ENCODE data around the gene MRPS17.
"Not testable (repeated sequence)": the region's sequence is repeated elsewhere in the genome, so short reads cannot be mapped to it uniquely, and the experiment has no call there.

The MRPS17 gene

DNA sequence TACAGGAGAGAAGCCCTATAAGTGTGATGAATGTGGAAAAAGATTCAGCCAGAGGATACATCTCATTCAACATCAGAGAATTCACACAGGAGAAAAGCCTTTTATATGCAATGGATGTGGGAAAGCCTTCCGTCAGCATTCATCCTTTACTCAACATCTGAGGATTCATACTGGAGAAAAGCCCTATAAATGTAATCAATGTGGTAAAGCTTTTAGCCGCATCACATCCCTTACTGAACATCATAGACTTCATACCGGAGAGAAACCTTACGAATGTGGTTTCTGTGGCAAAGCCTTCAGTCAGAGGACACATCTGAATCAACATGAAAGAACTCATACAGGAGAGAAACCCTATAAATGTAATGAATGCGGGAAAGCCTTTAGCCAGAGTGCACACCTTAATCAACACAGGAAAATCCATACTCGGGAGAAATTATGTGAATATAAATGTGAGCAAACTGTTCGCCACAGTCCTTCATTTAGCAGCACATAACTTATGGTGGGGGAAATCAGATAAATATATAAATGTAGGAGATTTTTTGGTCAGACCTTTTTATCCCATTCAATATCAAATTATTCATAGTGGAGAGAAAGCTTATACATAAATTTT is 12.1 kb upstream of the MRPS17 start:
- no peaks in the 10 kb centered on the region for H3K79me2 ChIP-seq (ENCODE audit: control insufficient read depth, low read length)
- no peak overlapping the region for H3K27ac ChIP-seq (ENCODE audit: low read depth, low read length)
- no peaks in the 10 kb centered on the region for H3K27me3 ChIP-seq (ENCODE audit: control insufficient read depth, low read length)
- H3K4me2 ChIP-seq (ENCODE audit: low read length) = no peak overlapping the region
- H3K4me3 ChIP-seq (ENCODE audit: low read length) = no peak overlapping the region
- H3F3A ChIP-seq (ENCODE audit: control insufficient read depth, insufficient read depth) = no peaks in the 10 kb centered on the region
- H3K9me2 ChIP-seq (replicated peaks; ENCODE audit: control insufficient read depth, low read length) = no peaks in the 10 kb centered on the region
- H3K9me3 ChIP-seq (ENCODE audit: control insufficient read depth, insufficient read depth, low read length) = peaks cover 19% of the 10 kb centered on the region; the same call in 1 of the 2 replicates
- H3K36me3 ChIP-seq (ENCODE audit: control insufficient read depth, low read length) = no peaks in the 10 kb centered on the region
- no peaks in the 10 kb centered on the region for H4K20me1 ChIP-seq (ENCODE audit: control insufficient read depth, insufficient read depth, low read depth, low read length)
- H3K4me1 ChIP-seq (ENCODE audit: control insufficient read depth, low read length) = no peaks in the 10 kb centered on the region
- TF ChIP-seq, protein P1, sequence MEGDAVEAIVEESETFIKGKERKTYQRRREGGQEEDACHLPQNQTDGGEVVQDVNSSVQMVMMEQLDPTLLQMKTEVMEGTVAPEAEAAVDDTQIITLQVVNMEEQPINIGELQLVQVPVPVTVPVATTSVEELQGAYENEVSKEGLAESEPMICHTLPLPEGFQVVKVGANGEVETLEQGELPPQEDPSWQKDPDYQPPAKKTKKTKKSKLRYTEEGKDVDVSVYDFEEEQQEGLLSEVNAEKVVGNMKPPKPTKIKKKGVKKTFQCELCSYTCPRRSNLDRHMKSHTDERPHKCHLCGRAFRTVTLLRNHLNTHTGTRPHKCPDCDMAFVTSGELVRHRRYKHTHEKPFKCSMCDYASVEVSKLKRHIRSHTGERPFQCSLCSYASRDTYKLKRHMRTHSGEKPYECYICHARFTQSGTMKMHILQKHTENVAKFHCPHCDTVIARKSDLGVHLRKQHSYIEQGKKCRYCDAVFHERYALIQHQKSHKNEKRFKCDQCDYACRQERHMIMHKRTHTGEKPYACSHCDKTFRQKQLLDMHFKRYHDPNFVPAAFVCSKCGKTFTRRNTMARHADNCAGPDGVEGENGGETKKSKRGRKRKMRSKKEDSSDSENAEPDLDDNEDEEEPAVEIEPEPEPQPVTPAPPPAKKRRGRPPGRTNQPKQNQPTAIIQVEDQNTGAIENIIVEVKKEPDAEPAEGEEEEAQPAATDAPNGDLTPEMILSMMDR (IDR thresholded peaks at IDR 0.05; ENCODE audit: low read depth, low read length, poor library complexity, severe bottlenecking) = no peak
- no peak for TF ChIP-seq EZH2phosphoT487 (IDR thresholded peaks at IDR 0.05; ENCODE audit: borderline replicate concordance, low read length)

DNA sequence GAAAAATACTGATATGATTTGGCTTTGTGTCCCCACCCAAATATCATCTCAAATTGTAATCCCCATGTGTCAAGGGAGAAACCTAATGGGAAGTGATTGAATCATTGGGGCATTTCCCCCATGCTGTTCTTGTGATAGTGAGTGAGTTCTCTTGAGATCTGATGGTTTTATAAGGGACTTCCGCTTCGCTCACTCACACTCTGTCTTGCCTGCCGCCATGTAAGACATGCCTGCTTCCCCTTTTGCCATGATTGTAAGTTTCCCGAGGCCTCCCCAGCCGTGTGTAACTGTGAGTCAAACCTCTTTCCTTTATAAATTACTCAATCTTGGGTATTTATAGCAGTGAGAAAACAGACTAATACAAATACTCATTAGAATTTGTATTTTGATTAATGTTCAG is 5.1 kb upstream of the MRPS17 start:
- TF ChIP-seq, protein P1 (IDR thresholded peaks at IDR 0.05; ENCODE audit: low read depth, low read length, poor library complexity, severe bottlenecking) = no peak
- no peak for TF ChIP-seq EZH2phosphoT487 (IDR thresholded peaks at IDR 0.05; ENCODE audit: borderline replicate concordance, low read length)
- peaks cover 1% of the 10 kb centered on the region for H3K79me2 ChIP-seq (ENCODE audit: control insufficient read depth, low read length)
- no peak overlapping the region for H3K27ac ChIP-seq (ENCODE audit: low read depth, low read length)
- no peak overlapping the region for H3K4me2 ChIP-seq (ENCODE audit: low read length)
- H3K9me2 ChIP-seq (replicated peaks; ENCODE audit: control insufficient read depth, low read length) = no peaks in the 10 kb centered on the region
- H3K4me1 ChIP-seq (ENCODE audit: control insufficient read depth, low read length) = no peaks in the 10 kb centered on the region
- H3K27me3 ChIP-seq (ENCODE audit: control insufficient read depth, low read length) = no peaks in the 10 kb centered on the region
- no peaks in the 10 kb centered on the region for H3F3A ChIP-seq (ENCODE audit: control insufficient read depth, insufficient read depth)
- no peaks in the 10 kb centered on the region for H4K20me1 ChIP-seq (ENCODE audit: control insufficient read depth, insufficient read depth, low read depth, low read length)
- no peaks in the 10 kb centered on the region for H3K36me3 ChIP-seq (ENCODE audit: control insufficient read depth, low read length)
- no peaks in the 10 kb centered on the region for H3K9me3 ChIP-seq (ENCODE audit: control insufficient read depth, insufficient read depth, low read length)
- no peak overlapping the region for H3K4me3 ChIP-seq (ENCODE audit: low read length)

DNA sequence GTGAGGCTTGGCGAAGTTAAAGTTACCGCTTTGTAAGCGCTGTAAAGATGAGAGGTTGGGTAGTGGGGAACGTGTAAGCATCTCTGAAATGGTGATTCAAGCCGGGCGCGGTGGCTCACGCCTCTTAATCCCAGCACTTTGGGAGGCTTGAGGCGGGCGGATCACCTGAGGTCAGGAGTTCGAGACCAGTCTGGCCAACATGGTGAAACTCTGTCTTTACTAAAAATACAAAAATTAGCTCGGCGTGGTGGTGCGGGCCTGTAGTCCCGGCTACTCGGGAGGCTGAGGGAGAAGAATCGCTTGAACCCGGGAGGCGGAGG is 635 bp downstream of the MRPS17 start:
- not testable (repeated sequence) for H3K4me1 ChIP-seq (ENCODE audit: control insufficient read depth, low read length)
- 0 out of 2 replicates have a peak overlapping the region, but pooled peaks have one; percentile 3 for H3K27ac ChIP-seq (ENCODE audit: low read depth, low read length)
- peak overlapping the region; percentile 97 for H3K4me3 ChIP-seq (ENCODE audit: low read length)

DNA sequence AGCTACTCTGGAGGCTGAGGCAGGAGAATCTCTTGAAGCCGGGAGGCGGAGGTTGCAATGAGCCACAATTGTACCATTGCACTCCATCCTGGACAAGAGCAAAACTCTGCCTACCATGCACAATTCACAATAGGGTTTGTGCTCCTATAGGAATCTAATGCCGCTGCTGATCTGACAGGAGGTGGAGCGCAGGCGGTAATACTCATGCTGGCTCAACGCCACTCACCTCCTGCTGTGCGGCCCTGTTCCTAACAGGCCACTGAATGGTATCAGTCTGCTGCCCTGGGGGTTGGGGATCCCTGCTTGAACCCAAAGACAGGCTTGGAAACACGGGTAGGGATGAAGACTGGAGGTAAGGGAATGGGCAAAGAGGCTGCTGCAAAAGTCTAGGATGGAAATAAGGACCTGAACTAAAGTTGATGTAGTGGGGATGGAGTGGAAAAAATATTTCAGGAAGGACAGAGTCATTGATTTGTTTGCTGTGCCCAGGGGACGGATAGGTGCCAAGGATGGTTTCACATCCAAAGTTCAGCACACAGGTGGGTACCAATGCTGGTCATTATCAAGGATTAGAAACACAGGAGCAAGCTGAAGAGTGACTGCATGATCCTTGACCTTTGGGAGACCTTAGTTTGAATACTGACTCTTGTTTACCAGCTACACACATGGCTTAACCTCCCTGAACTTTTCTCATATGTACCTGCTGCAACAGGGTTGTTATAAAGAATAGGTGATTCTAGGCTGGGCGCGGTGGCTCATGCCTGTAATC is 2.2 kb downstream of the MRPS17 start:
- peaks cover 6% of the 10 kb centered on the region; the same call in 1 of the 2 replicates for H4K20me1 ChIP-seq (ENCODE audit: control insufficient read depth, insufficient read depth, low read depth, low read length)
- H3K9me3 ChIP-seq (ENCODE audit: control insufficient read depth, insufficient read depth, low read length) = no peaks in the 10 kb centered on the region
- no peak overlapping the region for H3K4me2 ChIP-seq (ENCODE audit: low read length)
- no peaks in the 10 kb centered on the region for H3K27me3 ChIP-seq (ENCODE audit: control insufficient read depth, low read length)
- H3K79me2 ChIP-seq (ENCODE audit: control insufficient read depth, low read length) = peaks cover 31% of the 10 kb centered on the region
- H3K9me2 ChIP-seq (replicated peaks; ENCODE audit: control insufficient read depth, low read length) = no peaks in the 10 kb centered on the region
- H3K36me3 ChIP-seq (ENCODE audit: control insufficient read depth, low read length) = peaks cover 40% of the 10 kb centered on the region
- no peak overlapping the region for H3K4me3 ChIP-seq (ENCODE audit: low read length)
- H3K4me1 ChIP-seq (ENCODE audit: control insufficient read depth, low read length) = peaks cover 10% of the 10 kb centered on the region
- no peak for TF ChIP-seq EZH2phosphoT487 (IDR thresholded peaks at IDR 0.05; ENCODE audit: borderline replicate concordance, low read length)
- TF ChIP-seq, protein P1 (IDR thresholded peaks at IDR 0.05; ENCODE audit: low read depth, low read length, poor library complexity, severe bottlenecking) = no peak
- H3F3A ChIP-seq (ENCODE audit: control insufficient read depth, insufficient read depth) = no peaks in the 10 kb centered on the region; the same call in 1 of the 2 replicates
- no peak overlapping the region for H3K27ac ChIP-seq (ENCODE audit: low read depth, low read length)

More for the DNA sequence above, 635 bp downstream of the MRPS17 start:
- Histone ChIP-seq H3K36me3 (ENCODE audit: control insufficient read depth, low read length) (peaks cover 40% of the 10 kb centered on the region), H3K4me2 (ENCODE audit: low read length) (peak overlapping the region; percentile 87), H3K79me2 (ENCODE audit: control insufficient read depth, low read length) (peaks cover 31% of the 10 kb centered on the region)
- not testable (repeated sequence) for H3K9me3 ChIP-seq (ENCODE audit: control insufficient read depth, insufficient read depth, low read length); H3K9me2 ChIP-seq (replicated peaks; ENCODE audit: control insufficient read depth, low read length); H4K20me1 ChIP-seq (ENCODE audit: control insufficient read depth, insufficient read depth, low read depth, low read length); H3F3A ChIP-seq (ENCODE audit: control insufficient read depth, insufficient read depth); H3K27me3 ChIP-seq (ENCODE audit: control insufficient read depth, low read length)
